K562 (cell line): ENCODE results near the gene TERT. TPM values are rescaled to one million over a fixed set of nuclear protein-coding genes. Genes with fewer than 3 reads are reported as not detected.

Experiments
- CXXC5 ChIP-seq: fragments of 250-450 bp; sonication (Bioruptor Pico); IDR thresholded peaks from 2 replicates; pipeline ENCODE4 v1.8.0; 2022; ENCODE audit warnings: inconsistent platforms, mild to moderate bottlenecking, moderate library complexity
- E2F3 ChIP-seq: fragments of 250-450 bp; sonication (Bioruptor Pico); IDR thresholded peaks from 2 replicates; pipeline ENCODE4 v1.4.0; 2020; ENCODE audit warnings: mild to moderate bottlenecking
- HINFP ChIP-seq: fragments of 450-650 bp; conservative IDR thresholded peaks from 2 replicates; pipeline ENCODE4 v1.6.1; 2016; ENCODE audit warnings: missing genetic modification characterization, low read depth, mild to moderate bottlenecking, control low read depth, missing compliant biosample characterization
- PHF8 ChIP-seq: fragments of 200-600 bp; sonication (generic); IDR thresholded peaks from 2 replicates; pipeline ENCODE4 v1.6.1; 2012; ENCODE audit warnings: mixed run types, mild to moderate bottlenecking, inconsistent platforms, low read length, moderate library complexity, borderline replicate concordance
- ZBTB7A ChIP-seq: IDR thresholded peaks from 2 replicates; pipeline ENCODE4 v1.6.1; 2011; ENCODE audit warnings: low read depth, mild to moderate bottlenecking, low read length, moderate library complexity, borderline replicate concordance; ENCODE audit not compliant: control insufficient read depth
- ZNF717 ChIP-seq: fragments of 250-450 bp; sonication (Bioruptor Pico); IDR thresholded peaks from 2 replicates; pipeline ENCODE4 v1.5.0; 2021
- ZNF764 ChIP-seq: fragments of 250-450 bp; sonication (Bioruptor Pico); IDR thresholded peaks from 2 replicates; pipeline ENCODE4 v1.4.0; 2020; ENCODE audit warnings: low read depth, mild to moderate bottlenecking, moderate library complexity
- polyA plus RNA-seq, 8 experiments: library from polyadenylated mRNA; depleted of rRNA in 4 of 8; stranded (reverse) in 5 of 8; unstranded in 3 of 8; fragments of >200 nt; fragmentation: Nextera tagmentation in 2 of 8; fragmentation: Illumina TruSeq in 1 of 8; extraction: Ambion mirVana in 2 of 8; extraction: Trizol in 1 of 8; gene quantifications; 2 replicates each; pipeline versions ENCODE4 v1.2.1 to v1.2.3, GENCODE V29; 2011 to 2014; ENCODE audit warnings: inconsistent platforms in 1 of 8, missing spikeins in 1 of 8
- total RNA-seq, 7 experiments: library from RNA; depleted of rRNA in 6 of 7; stranded (reverse); fragments of >200 nt in 6 of 7; fragmentation: Illumina TruSeq in 2 of 7; extraction: Trizol in 2 of 7; gene quantifications; 2 replicates each; pipeline versions ENCODE4 v1.2.1 to v1.2.3, GENCODE V29; 2011 to 2021; ENCODE audit warnings: low replicate concordance in 1 of 7
- TF ChIP-seq, protein P1 (sequence below): fragments of 250-450 bp; sonication (Bioruptor Pico); IDR thresholded peaks from 2 replicates; pipeline ENCODE4 v1.8.0; 2021; ENCODE audit warnings: moderate library complexity, mild to moderate bottlenecking, inconsistent platforms
- TF ChIP-seq, protein P2 (sequence below), 3 experiments: fragments of 200-800 bp in 1 of 3; sonication (Bioruptor generic) in 1 of 3; sonication (generic) in 1 of 3; formaldehyde crosslinking in 1 of 3; IDR thresholded peaks; 2 replicates each; pipeline versions ENCODE4 v1.6.1 to v1.8.0; 2016 to 2022; ENCODE audit warnings: mild to moderate bottlenecking in 2 of 3, missing compliant biosample characterization in 2 of 3, missing genetic modification characterization in 2 of 3, missing genetic modification reagents in 1 of 3

TERT gene
- total and polyA plus RNA-seq, 9 of the 15 experiments (the other 6 are each of a cell fraction or from before 2014, with no cell fraction given) = 0.08 to 4.5 (median 0.98) TPM; not detected in 1

DNA sequence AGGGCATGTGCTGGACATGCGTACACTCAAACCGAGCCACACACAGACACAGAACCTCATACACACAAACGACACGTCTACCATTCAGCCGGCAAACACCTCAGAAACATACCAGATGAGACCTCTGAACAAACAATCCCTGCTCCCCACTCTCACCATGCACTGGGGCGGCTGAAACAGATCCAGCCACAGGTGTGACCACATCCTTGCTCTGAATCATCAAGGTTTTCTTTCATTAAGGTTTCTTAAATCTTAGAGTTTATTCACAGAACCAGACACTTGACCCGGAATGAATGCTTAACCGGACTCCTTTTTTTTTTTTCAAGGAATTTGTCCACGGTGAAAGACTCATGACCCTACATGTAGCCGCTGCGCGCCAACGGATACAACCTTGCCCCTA lies 26.2 kb downstream of the TERT start (continued):
- TF ChIP-seq, protein P1, sequence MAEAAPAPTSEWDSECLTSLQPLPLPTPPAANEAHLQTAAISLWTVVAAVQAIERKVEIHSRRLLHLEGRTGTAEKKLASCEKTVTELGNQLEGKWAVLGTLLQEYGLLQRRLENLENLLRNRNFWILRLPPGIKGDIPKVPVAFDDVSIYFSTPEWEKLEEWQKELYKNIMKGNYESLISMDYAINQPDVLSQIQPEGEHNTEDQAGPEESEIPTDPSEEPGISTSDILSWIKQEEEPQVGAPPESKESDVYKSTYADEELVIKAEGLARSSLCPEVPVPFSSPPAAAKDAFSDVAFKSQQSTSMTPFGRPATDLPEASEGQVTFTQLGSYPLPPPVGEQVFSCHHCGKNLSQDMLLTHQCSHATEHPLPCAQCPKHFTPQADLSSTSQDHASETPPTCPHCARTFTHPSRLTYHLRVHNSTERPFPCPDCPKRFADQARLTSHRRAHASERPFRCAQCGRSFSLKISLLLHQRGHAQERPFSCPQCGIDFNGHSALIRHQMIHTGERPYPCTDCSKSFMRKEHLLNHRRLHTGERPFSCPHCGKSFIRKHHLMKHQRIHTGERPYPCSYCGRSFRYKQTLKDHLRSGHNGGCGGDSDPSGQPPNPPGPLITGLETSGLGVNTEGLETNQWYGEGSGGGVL (CRISPR knock-in tag) = no peak
- no peak for TF ChIP-seq CXXC5 (CRISPR knock-in tag)
- no peak for TF ChIP-seq PHF8
- TF ChIP-seq ZNF764 (CRISPR knock-in tag) = no peak
- TF ChIP-seq ZBTB7A = no peak
- TF ChIP-seq, protein P2, sequence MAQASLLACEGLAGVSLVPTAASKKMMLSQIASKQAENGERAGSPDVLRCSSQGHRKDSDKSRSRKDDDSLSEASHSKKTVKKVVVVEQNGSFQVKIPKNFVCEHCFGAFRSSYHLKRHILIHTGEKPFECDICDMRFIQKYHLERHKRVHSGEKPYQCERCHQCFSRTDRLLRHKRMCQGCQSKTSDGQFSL (CRISPR knock-in tag; IDR thresholded peaks at IDR 0.05) = no peak
- TF ChIP-seq, protein P2 (tag; IDR thresholded peaks at IDR 0.05) = no peak
- TF ChIP-seq E2F3 (CRISPR knock-in tag) = no peak
- no peak for TF ChIP-seq ZNF717
- TF ChIP-seq HINFP (tag) = no peak
